ENCODE measurements around the gene SYT3. TPM values are rescaled to one million over a fixed set of nuclear protein-coding genes. Genes with fewer than 3 reads are reported as not detected.

Gene SYT3
- total and polyA plus RNA-seq, 2 donors (not counting 3 experiments of a cell fraction or from before 2014, with no cell fraction given), result 0.11 to 0.53 TPM

- H3K9ac ChIP-seq (replicated peaks; ENCODE audit: extremely low read depth, insufficient read depth, low read length), result no peak overlapping the region
- no peak overlapping the region for H3K4me3 ChIP-seq (replicated peaks in 1 of 3; ENCODE audit: insufficient read depth in 1 of 3, low read depth in 1 of 3, low read length in 3 of 3)
- dilution Hi-C loops (cut with MboI; ENCODE audit: extremely low pct_ligation_motif_present, low sequenced_read_pairs), result no loop called here
- intact Hi-C loops (cut with micrococcal nuclease), result loop anchor here (5.0 kb wide), 1 partner anchor 323 kb away; no protein-coding TSS in a partner anchor
- no peak overlapping the region for H2AFZ ChIP-seq (ENCODE audit: low read depth, low read length)
- no peaks in the 10 kb centered on the region for H4K20me1 ChIP-seq (replicated peaks; ENCODE audit: control insufficient read depth, extremely low read depth, insufficient read depth, low read length)
- no peak for FAIRE-seq
- no peak overlapping the region for H3K4me2 ChIP-seq (ENCODE audit: insufficient read depth, low read length)
- no peak overlapping the region for H3K27ac ChIP-seq (ENCODE audit: insufficient read depth, low read depth, low read length)
- no peaks in the 10 kb centered on the region for H3K9me3 ChIP-seq (replicated peaks; ENCODE audit: control insufficient read depth, insufficient read depth, low read length)
- no peak for DNase-seq (ENCODE audit: low read depth, low spot score)
- ChIA-PET CTCF (interaction anchor here (0.6 kb wide), 1 partner anchor 112 kb away, joined by 3 read pairs; no protein-coding TSS in a partner anchor), POLR2A (no interaction called here)
- H3K4me1 ChIP-seq (ENCODE audit: control insufficient read depth, extremely low read depth, insufficient read depth, low read length), result peaks cover 11% of the 10 kb centered on the region
- H3K36me3 ChIP-seq (ENCODE audit: control insufficient read depth in 2 of 2, extremely low read depth in 1 of 2, insufficient read depth in 2 of 2, low read length in 2 of 2), result no peaks in the 10 kb centered on the region
- peaks cover 0 to 5% of the 10 kb centered on the region in 2 experiments for H3K27me3 ChIP-seq (ENCODE audit: control insufficient read depth in 2 of 2, insufficient read depth in 2 of 2, low read length in 2 of 2)
- TF ChIP-seq POLR2AphosphoS5 (IDR thresholded peaks at IDR 0.05; ENCODE audit: insufficient read depth, low read depth, low read length) (no peak), EZH2 (IDR thresholded peaks at IDR 0.05; ENCODE audit: borderline replicate concordance, low read depth, low read length, severe bottlenecking) (no peak), GATA2 (IDR thresholded peaks at IDR 0.05; ENCODE audit: insufficient read depth, insufficient read length, low read depth, low read length) (no peak), CTCF (IDR thresholded peaks at IDR 0.05; ENCODE audit: extremely low read depth in 1 of 2, insufficient read depth in 1 of 2, low read depth in 1 of 2, low read length in 2 of 2) (no peak), JUN (IDR thresholded peaks at IDR 0.05; ENCODE audit: borderline replicate concordance, insufficient read depth, insufficient read length, low read depth) (no peak)
- no peaks in the 10 kb centered on the region for H3K79me2 ChIP-seq (ENCODE audit: control insufficient read depth, insufficient read depth, low read length)
- BruUV-seq (replicated peaks), result no TSS peak
- no peaks in the 10 kb centered on the region for H3K9me1 ChIP-seq (replicated peaks; ENCODE audit: control insufficient read depth, extremely low read depth, insufficient read depth, low read length)
Observed at GRCh38 chr19:50654882-50655281, 15.2 kb upstream of the SYT3 start.

GRCh38 chr19:50652722-50653121 lies 13.0 kb upstream of the SYT3 start:
- ChIA-PET POLR2A (no interaction called here), CTCF (no interaction called here)
- no peak overlapping the region for H3K4me3 ChIP-seq (replicated peaks in 1 of 3; ENCODE audit: insufficient read depth in 1 of 3, low read depth in 1 of 3, low read length in 3 of 3)
- FAIRE-seq (no peak), DNase-seq (ENCODE audit: low read depth, low spot score) (no peak)
- no peak overlapping the region for H3K4me2 ChIP-seq (ENCODE audit: insufficient read depth, low read length)
- H3K27ac ChIP-seq (ENCODE audit: insufficient read depth, low read depth, low read length), result no peak overlapping the region
- intact Hi-C loops (cut with micrococcal nuclease) (no loop called here), dilution Hi-C loops (cut with MboI; ENCODE audit: extremely low pct_ligation_motif_present, low sequenced_read_pairs) (no loop called here)
- no peak overlapping the region for H2AFZ ChIP-seq (ENCODE audit: low read depth, low read length)
- no peaks in the 10 kb centered on the region for H3K79me2 ChIP-seq (ENCODE audit: control insufficient read depth, insufficient read depth, low read length)
- no peaks in the 10 kb centered on the region for H3K9me3 ChIP-seq (replicated peaks; ENCODE audit: control insufficient read depth, insufficient read depth, low read length)
- H3K27me3 ChIP-seq (ENCODE audit: control insufficient read depth in 2 of 2, insufficient read depth in 2 of 2, low read length in 2 of 2), result peaks cover 0 to 5% of the 10 kb centered on the region in 2 experiments
- no peaks in the 10 kb centered on the region for H4K20me1 ChIP-seq (replicated peaks; ENCODE audit: control insufficient read depth, extremely low read depth, insufficient read depth, low read length)
- H3K9ac ChIP-seq (replicated peaks; ENCODE audit: extremely low read depth, insufficient read depth, low read length), result no peak overlapping the region
- H3K9me1 ChIP-seq (replicated peaks; ENCODE audit: control insufficient read depth, extremely low read depth, insufficient read depth, low read length), result no peaks in the 10 kb centered on the region
- peaks cover 2% of the 10 kb centered on the region for H3K4me1 ChIP-seq (ENCODE audit: control insufficient read depth, extremely low read depth, insufficient read depth, low read length)
- H3K36me3 ChIP-seq (ENCODE audit: control insufficient read depth in 2 of 2, extremely low read depth in 1 of 2, insufficient read depth in 2 of 2, low read length in 2 of 2), result no peaks in the 10 kb centered on the region
- TF ChIP-seq POLR2A (IDR thresholded peaks at IDR 0.05; ENCODE audit: low read depth, low read length) (no peak), MAX (IDR thresholded peaks at IDR 0.05; ENCODE audit: insufficient read depth, insufficient read length) (no peak), CTCF (IDR thresholded peaks at IDR 0.05; ENCODE audit: extremely low read depth in 1 of 2, insufficient read depth in 1 of 2, low read depth in 1 of 2, low read length in 2 of 2) (no peak), JUN (IDR thresholded peaks at IDR 0.05; ENCODE audit: borderline replicate concordance, insufficient read depth, insufficient read length, low read depth) (no peak), MYC (IDR thresholded peaks at IDR 0.05; ENCODE audit: low read depth, low read length) (no peak), FOS (IDR thresholded peaks at IDR 0.05; ENCODE audit: borderline replicate concordance, insufficient read depth, low read length) (no peak), POLR2AphosphoS5 (IDR thresholded peaks at IDR 0.05; ENCODE audit: insufficient read depth, low read depth, low read length) (no peak), GATA2 (IDR thresholded peaks at IDR 0.05; ENCODE audit: insufficient read depth, insufficient read length, low read depth, low read length) (no peak), EZH2 (IDR thresholded peaks at IDR 0.05; ENCODE audit: borderline replicate concordance, low read depth, low read length, severe bottlenecking) (no peak)
- no TSS peak for BruUV-seq (replicated peaks)
